Superior temporal gyrus (tissue), 1 donor: ENCODE measurements around the gene MYPN.
"Not testable (repeated sequence)": the region's sequence is repeated elsewhere in the genome, so short reads cannot be mapped to it uniquely, and the experiment has no call there.

Source experiments
- DNase-seq: peaks from one replicate; pipeline ENCODE4 v3.0.0-alpha.2; 2016; ENCODE audit errors: extremely low spot score

The MYPN gene

DNA sequence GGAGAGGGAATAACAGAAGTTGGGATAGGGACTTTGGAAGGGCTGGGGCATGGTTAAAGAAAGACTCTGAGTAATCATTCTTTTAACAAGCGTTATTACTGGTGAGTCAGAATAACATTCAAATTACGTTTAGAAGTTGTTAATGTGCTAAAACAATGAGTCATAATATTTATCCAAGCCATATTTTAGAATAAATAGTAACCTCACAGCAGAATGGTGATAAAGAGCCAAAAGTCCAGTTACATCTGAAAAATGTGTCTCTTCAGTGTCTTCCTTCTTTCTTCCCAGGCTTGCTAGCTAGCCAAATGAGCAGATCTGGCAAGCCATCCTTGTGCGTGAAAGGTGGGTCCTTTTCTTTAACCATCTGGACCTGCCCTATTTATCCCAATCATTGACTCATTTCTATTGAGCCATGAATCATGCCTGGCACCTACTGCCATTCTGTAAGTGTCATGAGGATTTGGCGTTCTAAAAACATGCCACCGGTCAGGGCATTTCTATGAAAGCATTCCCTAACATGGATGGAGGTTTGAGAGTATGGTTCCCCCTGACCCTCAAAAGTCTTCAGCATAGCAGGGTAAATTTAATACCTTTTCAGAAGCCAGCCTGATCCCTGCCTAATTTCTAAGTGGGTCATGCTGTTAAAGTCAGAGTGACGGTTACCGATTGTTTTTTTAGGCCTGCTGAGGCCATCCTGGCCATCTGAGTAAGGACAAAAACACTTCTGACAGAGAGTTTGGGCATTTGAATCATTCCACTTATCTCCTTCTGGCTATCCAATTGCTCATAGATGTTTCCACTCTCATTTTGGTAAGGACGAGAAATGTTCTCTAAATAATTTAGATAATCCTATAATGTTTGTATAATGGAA lies 26.9 kb downstream of the MYPN start:
- DNase-seq = no peak

DNA sequence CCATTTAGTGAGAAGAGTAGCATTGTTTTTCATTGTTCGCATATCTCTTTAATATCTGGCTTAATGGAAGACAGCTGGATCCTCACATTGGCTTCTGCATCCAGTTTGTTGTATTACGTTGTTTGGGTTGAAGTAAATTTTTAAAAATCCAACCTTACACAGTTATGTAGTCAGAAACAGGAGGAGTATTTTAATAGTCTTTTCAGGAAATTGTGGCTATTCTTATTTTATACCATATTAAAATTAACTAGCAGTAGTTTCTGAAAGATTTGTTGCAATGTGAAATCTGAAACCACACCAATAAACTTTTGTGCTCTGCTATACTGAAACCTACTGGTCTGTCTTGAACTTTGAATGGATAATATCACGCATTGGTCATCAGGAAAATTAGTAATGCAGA lies 27.9 kb downstream of the MYPN start:
- no peak for DNase-seq

DNA sequence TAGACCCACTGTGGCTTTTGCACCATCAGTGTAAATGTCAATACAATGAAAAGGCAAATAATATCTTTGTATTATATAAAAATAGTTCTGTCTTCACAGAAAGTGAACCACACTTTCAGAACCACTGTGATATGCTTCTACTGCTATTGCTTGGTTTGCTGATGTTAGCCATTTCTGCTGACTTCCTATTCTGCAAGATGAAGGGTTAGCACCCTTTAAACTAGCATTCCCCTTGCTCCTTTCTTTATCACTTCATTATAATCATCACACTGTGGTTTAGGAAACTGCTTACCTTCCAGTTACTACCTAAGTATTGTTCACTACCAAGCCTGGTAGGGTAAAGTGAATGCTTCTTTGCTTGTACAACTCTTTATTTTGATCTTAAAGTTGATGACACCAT lies 29.2 kb downstream of the MYPN start:
- DNase-seq = no peak

DNA sequence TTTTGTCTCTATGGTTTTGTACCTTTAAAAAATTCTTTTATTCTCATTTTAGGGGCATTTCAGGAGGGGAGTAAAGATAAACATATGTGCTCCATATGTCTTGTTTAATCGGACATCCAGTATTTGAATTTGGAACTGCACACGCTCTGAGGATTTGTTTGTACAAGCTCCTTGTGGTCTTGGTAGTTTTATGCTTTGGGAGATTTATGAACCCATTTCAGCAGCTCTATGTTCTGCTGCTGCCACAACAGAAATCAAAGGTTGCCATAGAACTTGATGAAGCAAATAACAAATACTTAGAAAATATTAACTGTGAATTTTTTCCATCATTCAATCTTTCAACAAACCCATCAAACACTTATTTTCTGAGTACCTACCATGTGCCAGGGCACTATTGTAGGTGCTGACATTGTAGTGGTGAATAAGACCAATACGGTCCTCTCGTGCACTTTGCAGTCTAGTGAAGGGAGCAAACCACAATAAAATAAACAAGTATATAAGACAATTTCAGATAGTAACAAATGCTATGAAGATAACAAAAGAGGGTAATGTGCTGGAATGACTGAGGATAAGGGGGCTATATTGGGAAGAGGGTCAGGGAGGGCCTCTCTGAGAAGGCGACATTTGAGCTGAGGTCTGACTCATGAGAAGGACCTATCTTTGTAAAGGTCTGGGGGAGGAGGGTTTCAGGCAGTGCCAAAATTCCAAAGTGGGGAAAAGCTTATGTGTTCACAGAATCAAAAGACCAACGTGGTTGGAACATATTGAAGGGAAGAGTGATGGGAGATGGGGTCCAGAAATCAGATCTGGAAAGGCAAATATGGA lies 30.4 kb downstream of the MYPN start:
- DNase-seq = no peak

DNA sequence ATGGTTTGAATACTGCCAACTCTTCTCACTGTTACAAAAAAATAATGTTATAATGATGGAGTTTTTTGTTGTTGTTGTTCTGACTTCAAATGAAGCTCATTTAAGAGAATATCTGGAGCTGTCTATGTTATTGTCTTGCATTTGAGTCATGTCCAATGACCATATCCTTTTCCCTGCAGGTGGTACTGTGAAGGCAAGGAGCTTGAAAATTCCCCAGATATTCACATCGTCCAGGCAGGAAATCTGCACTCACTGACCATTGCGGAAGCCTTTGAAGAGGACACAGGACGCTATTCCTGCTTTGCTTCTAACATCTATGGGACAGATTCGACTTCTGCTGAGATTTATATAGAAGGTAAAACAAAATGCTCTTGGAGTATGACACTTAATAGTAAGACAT lies 33.5 kb downstream of the MYPN start:
- DNase-seq = no peak

DNA sequence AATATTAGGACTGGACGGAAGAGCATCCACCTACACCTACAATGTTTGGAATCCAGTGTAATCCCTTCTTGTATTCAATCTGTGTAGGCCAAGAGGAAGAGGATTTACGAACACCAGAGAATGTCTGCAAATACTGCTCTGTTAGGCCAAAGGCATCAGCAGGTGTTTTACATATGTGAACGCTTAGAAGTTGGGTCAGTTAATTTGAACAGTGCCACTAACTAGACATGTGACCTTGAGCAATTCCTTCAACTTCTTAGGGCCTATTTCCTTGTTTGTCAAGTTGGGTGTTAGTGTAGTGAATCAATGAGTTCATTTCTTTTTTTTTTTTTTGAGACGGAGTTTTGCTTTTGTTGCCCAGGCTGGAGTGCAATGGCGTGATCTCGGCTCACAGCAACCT lies 35.4 kb downstream of the MYPN start:
- DNase-seq = no peak

DNA sequence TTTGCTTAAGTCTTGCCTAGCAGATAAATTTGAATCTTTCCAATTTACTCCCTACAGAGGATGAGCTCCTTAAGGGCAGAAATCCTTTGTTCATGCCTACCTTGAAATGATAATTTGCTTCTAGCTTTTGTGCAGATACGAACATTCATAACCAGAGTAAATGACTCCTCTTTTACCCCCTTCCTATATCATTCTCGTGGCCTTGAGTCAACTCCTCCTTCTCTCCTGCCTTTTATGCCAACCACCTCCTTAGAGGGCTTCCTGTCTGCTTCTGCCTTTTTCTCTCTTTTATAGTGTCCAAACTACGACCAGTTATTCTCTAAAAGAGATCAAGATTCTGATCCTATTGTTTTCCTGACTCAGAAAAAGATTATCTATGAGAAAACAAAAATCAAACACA lies 36.4 kb downstream of the MYPN start:
- no peak for DNase-seq

DNA sequence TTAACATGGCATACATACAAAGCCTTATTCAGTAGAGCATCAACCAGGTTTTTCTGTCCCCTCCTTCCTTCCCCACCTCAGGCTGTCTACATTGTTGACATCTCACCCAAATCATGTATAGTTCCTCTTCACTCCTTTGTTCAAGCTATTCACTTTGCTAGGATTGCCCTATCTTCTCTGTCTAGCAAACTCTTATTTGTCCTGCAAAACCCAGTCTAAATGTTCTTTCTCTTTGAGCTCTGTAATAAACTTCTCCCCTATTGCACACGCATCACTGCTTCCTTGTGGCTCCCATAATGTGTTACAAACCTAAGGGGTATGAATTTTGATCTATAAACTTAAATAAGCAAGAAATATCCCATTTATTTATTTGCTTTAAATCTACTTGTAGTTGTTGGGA lies 36.8 kb downstream of the MYPN start:
- DNase-seq = no peak

DNA sequence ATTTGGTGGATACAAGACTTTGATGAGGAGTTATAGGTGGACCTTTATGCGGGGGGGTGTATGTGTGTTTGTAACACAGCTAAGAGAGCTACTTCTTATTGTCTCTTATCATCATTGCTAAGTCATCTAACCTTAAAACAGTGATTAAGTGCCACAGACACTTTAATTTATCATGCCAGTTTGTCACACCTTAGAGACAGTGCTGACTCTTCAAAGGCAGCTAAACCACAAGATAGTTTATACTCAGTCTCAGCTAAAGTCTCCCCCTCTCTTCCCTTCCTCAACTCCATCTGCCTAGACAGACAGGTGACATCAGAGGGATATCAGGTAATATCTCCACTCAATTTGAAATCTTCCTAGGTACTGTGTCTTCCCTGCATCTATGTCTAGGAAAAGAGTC lies 42.2 kb downstream of the MYPN start:
- DNase-seq = no peak

DNA sequence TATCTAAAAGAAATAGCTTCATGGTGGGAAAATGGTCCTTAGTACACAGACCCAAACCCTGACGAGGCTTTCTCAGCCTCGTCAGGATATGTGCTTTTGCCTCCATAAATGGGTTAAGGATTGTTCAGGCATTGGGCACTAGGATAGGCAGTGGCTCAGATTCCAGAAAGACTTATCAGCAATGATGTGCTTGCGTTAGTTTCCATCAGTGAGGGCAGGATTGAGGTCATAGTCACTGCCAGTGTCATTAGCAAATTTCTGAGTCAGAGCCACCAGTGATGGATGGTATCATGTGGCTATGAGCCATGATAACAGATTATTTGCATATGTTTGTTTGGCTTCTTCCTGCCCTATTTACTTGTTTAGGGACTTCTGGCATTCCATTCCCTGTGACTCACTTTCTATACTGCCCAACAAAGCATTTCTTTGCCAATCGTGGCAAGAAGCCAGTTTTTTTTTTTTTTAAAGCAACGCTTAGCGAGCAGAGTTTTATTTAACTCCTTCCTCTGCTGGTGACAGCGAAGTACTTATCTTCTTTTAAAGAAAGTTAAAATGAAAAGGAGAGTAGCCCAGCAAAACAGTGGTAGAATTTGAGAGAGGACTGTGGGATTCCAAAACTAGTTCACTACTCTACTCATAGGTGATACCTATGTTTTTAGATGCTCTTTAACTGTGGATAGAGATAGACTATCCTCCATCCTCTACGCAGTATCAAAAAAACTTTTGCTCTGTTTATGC lies 44.4 kb downstream of the MYPN start:
- DNase-seq = peak; percentile 81

DNA sequence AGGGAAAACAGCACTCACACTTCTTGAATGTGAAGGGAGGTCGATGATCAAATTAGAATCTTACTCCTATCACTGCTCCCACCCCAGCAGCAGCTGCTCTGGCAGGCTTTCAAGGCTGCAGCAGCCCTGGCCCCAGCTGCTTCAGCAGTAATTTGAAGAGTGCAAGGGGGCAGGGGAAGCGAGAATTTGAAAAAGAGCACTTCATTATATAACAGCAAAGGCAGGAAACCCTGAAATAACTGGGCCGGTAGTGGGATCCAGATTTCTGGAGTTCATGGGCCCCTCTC lies 44.9 kb downstream of the MYPN start:
- peak; percentile 53 for DNase-seq

DNA sequence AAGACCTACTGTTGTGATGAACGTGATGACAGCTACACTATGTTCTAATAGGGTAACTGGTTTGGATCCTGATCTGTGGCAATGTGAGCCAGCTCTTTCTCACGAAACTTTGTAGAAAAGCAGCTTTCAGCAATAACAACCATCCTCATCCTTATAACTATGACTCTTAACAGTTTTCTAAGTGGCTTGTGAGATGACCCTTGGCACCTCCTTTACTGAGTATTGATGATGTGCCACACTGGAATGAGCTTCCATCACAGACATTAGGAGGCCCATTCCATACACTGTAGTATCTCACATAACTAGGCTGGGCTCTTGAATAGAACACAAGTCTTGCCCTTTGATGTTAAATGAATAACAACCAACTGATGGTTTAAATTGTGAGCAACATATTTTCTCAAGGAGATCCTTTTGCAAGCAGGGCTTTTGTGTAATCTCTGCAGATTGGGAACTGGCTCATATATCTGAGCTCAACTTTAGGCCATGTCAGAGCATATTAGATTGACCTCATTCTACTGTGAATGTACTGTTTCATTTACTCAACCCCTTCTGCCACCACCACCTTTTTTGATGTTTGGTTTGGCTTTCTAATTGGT lies 46.4 kb downstream of the MYPN start:
- no peak for DNase-seq

DNA sequence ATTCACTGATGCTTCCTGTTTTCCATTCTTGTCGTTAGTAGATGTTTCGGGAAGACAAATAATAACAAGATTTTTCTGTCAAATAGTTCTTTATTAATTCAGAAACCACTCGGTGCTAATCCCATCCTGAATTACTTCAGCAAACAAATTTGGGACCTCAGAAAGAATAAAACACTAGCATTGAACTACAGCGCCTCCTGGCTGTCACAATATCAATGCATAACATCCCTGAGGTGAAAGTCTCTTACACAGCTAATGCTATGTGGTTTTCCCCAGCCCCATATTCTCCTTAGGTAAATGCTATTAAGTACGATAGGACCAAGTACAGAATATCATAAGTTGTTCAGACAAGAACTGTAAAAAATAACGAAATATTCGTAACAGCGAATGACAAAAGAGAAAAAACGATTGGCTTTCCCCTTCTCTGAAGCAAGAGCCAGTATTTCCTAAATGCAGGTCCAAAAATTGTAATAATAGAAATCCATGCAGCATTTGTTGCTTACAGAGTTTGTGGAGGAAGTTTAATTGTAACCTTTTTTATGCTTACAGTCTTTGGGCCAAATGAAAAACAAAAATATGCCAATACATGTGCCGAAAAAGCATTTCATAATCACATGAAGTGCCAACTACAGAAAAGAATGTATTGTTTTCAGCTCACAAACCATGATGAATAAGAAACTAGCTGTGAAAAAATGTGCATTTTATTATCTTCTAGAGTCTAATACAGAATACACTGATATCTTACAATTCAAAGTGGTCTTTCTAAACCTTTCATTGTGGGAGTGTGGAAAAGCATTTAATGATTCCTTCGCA lies 47.3 kb downstream of the MYPN start:
- peak; percentile 90 for DNase-seq

DNA sequence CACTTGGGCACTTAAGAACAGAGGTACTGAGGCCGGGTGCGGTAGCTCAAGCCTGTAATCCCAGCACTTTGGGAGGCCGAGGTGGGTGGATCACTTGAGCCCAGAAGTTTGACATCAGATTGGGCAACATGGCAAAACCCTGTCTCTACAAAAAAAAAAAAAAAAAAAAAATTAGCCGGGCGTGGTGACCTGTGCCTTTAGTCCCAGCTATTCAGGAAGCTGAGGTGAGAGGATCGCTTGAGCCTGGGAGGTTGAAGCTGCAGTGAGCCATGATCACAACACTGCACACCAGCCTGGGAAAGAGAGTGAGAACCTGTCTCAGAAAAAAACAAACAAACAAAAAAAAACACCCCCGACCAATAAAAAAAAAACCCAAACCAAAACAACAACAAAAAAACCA lies 48.2 kb downstream of the MYPN start:
- DNase-seq = not testable (repeated sequence)

DNA sequence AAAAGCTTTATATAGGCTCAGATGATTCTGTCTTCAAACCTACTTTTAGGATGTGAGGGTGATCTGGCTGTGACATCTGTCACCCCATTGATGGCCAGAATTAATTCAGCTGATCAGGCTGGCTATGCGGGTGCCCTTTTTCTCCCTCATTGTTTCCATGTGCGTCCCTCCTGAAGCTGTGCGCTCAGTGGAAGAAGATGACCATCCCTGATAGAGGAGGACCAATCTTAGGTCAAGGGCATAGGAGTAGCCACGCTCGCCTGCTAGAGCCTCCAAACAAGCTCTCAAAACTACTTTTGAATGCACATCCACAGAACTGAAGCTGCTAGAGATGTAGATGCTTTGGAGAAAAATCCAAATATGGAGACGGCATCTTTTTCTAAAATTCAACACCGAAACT lies 48.7 kb downstream of the MYPN start:
- no peak for DNase-seq

DNA sequence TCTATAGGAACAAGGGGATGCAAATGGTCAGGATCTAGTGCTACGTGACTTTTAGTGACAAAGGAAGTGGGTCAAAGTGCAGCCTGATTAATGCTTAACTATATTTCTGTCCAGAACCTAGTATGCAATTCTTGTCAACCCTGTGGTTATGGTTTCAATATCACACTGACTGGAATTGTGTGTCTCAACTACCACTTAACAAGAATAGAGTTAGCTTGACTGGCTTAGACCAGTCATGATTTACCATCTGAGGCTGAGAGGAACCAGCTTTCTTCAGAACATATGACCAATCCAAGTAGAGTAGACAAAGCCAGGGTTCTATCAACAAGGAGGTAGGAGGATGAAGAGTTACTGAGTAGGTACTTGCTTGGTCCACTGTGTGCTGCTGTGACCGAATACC lies 54.4 kb downstream of the MYPN start:
- no peak for DNase-seq

DNA sequence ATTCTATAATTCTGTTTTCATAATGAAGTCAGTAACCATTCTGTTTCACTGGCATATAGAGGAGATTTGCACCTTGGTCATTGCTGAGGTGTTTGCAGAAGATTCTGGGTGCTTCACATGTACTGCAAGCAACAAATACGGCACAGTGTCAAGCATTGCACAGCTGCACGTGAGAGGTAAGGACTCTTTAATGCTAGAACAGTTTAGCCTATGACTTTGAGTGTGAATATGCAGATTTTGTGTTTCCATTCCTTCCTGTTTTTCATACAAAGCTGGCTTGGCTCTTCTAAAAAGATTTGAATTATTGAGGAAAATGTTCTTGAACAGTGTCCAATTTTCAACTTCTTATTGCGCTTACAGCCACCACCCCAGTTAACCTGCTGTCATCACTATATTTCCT lies 56.4 kb downstream of the MYPN start:
- DNase-seq = no peak

DNA sequence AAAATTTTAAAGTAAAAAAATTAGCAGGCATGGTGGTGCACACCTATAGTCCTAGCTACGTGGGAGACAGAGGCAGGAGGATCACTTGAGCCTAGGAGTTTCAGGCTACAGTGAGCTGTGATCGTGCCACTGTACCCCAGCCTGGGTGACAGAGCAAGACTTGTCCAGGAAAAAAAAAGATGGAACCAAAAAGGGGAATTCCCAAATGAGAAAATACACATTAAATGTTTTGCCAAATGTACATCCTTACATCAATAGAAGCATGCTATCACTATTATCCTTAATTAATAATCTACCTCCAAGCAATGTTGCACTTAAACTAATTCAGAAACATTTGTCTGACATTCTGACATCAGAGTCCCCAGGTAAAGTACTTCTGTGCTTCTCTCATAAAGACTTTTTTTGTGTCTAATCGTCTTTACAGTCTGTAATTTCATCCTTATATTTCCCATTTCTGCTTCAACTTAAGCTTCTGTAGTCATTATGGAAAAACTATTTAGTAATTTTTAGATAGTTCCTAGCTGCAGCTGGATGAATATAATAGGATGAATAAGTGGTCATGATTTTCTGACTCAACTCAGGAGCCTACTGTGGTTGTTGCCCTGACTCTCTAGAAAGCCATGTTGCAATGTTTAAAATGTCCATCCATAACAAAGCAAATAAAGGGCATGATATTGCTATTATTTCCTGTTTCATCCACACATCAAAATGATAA lies 57.7 kb downstream of the MYPN start:
- DNase-seq = no peak

DNA sequence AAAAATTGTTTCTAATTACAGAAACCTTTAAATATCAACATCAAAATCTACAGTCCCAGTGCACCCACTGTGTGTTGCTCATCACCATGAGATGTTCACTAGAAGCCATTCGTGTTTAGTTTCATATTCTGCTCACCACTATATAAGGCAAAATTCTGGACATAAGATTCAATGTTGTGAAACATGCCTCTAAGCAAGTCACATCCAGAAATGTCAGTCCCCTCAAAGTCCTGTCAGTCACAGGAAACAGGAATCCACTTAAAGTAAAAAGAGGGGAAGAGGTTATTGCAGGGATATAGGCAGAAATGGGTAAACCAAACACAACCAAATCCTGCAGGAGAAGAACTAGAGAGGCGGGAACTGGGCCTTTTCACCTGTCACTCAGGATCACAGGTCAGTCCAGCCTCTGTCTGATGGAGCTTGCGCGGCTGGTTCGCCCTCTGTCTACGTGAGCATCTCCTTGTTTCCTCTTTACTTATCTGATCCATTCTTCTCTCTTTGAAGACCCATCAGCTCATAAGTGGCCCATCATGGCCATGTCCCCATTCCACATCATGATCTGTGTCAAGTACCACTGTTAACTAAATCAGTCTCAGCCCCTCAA lies 58.4 kb downstream of the MYPN start:
- DNase-seq = no peak

DNA sequence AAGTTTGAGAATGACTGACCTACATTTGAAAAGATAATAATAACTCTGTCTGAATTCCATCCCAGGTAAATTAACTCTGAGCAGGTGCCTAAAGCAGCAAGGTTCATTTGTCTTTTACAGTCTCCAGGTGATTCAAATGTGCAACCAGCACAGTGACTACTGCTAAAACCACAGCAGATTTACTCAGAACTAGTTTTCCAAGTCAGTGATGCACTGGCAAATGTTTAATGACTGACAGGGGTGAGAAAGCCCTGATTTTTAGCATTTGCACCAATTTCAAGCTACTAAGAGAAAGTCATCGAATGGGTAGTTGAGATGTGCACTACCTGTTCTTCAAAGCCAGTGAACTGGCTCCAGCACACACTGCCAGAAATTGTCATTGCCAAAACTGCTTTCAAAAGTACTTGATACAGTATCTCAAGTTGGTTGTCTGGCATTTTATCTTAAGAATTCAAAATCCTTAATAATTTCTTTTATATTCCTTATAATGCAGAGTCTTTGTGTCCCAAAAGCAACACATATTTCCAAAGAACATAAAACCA lies 62.3 kb downstream of the MYPN start:
- no peak for DNase-seq
